ENCODE results near the gene PRPH2.

GRCh38 chr6:42762950-42763349 lies 40.6 kb upstream of the PRPH2 start:
- TF ChIP-seq CTCF (IDR thresholded peaks at IDR 0.05; ENCODE audit: insufficient read depth, low read length, poor library complexity, severe bottlenecking) (no peak), EZH2phosphoT487 (conservative IDR thresholded peaks at IDR 0.05; ENCODE audit: low read length) (no peak)

All from SU-DHL-6 (cell line).